HCT116 (cell line): ENCODE results near the gene GLRX. TPM values are rescaled to one million over a fixed set of nuclear protein-coding genes. Genes with fewer than 3 reads are reported as not detected.

Source experiments
- ATAC-seq: fragments of 200-7000 bp; cut with Tn5 transposase; 2 replicates; pipeline ENCODE4 v1.9.1; 2020; ENCODE audit warnings: mild to moderate bottlenecking, moderate library complexity
- BruUV-seq: library from RNA; stranded (reverse); fragments of 400-500 nt; replicated peaks from 2 replicates; lab custom pipeline; 2021; lab: Mats Ljungman, UMichigan
- CTCF ChIA-PET: fragments of 300-600 bp; sonication (Branson Sonifier 250); formaldehyde crosslinking; loops from one replicate; lab custom pipeline; 2021; ENCODE audit warnings: antibody characterized with exemption; lab: Charles Lee
- POLR2A ChIA-PET: fragments of 300-600, 350-600 bp; sonication (Branson Sonifier 250); formaldehyde crosslinking; loops from one replicate; lab custom pipeline; 2021; ENCODE audit warnings: antibody characterized with exemption; lab: Charles Lee
- RAD21 ChIA-PET, 2 experiments: fragments of 300-600 bp; sonication (Branson Sonifier 250); formaldehyde crosslinking; loops; one replicate each; lab custom pipeline; 2023; ENCODE audit warnings: low total read pairs in 2 of 2; ENCODE audit not compliant: uncharacterized antibody in 2 of 2, unreplicated experiment in 2 of 2, low non-redundant PET in 1 of 2; lab: Charles Lee
- DNase-seq: peaks from one replicate; pipeline ENCODE4 v3.0.0-alpha.2; 2010; ENCODE audit warnings: low read depth, low spot score
- H2AFZ ChIP-seq: fragments of 200-600 bp; shearing (Covaris generic), sonication (generic); 2 replicates; pipeline ENCODE4 v1.6.1; 2017; ENCODE audit warnings: low read depth, mixed run types, mixed read lengths, antibody characterized with exemption, low read length; ENCODE audit not compliant: poor library complexity, severe bottlenecking
- H3K27ac ChIP-seq: 2 replicates; pipeline ENCODE4 v1.5.1; 2012; ENCODE audit warnings: low read depth, low read length
- H3K27me3 ChIP-seq: fragments of 200-600 bp; sonication (generic); 2 replicates; pipeline ENCODE4 v1.6.1; 2016; ENCODE audit warnings: mixed run types, low read length, mixed read lengths; ENCODE audit not compliant: insufficient read depth
- H3K36me3 ChIP-seq, 2 experiments: fragments of 200-500 bp in 1 of 2; fragments of 200-600 bp in 1 of 2; sonication (Bioruptor generic) in 1 of 2; sonication (generic) in 1 of 2; 2 replicates each; pipeline versions ENCODE4 v1.5.1 to v1.6.1; 2014 to 2016; ENCODE audit warnings: low read length in 2 of 2, inconsistent platforms in 1 of 2, mixed read lengths in 1 of 2, mixed run types in 1 of 2; ENCODE audit not compliant: insufficient read depth in 2 of 2, control insufficient read depth in 1 of 2
- H3K4me1 ChIP-seq, 2 experiments: fragments of 200-600 bp in 1 of 2; sonication (generic) in 1 of 2; 2 replicates each; pipeline versions ENCODE4 v1.5.1 to v1.6.1; 2012 to 2017; ENCODE audit warnings: low read length in 2 of 2, inconsistent platforms in 1 of 2, mild to moderate bottlenecking in 1 of 2, mixed read lengths in 1 of 2, mixed run types in 1 of 2, moderate library complexity in 1 of 2; ENCODE audit not compliant: insufficient read depth in 2 of 2, control insufficient read depth in 1 of 2
- H3K4me2 ChIP-seq: fragments of 200-600 bp; sonication (generic); 2 replicates; pipeline ENCODE4 v1.6.1; 2017; ENCODE audit warnings: mixed run types, low read length, mixed read lengths
- H3K4me3 ChIP-seq, 2 experiments: fragments of 200-600 bp in 1 of 2; sonication (generic) in 1 of 2; replicated peaks in 1 of 2; 2 replicates each; pipeline ENCODE4 v1.5.1; 2011 to 2016; ENCODE audit warnings: low read length in 2 of 2, control low read depth in 1 of 2, low read depth in 1 of 2, mild to moderate bottlenecking in 1 of 2, mixed read lengths in 1 of 2, mixed run types in 1 of 2
- H3K79me2 ChIP-seq: fragments of 200-600 bp; sonication (generic); 2 replicates; pipeline ENCODE4 v1.6.1; 2017; ENCODE audit warnings: mild to moderate bottlenecking, mixed run types, low read length, moderate library complexity, mixed read lengths; ENCODE audit not compliant: insufficient read depth
- H3K9ac ChIP-seq: fragments of 200-600 bp; sonication (generic); 2 replicates; pipeline ENCODE4 v1.6.1; 2016; ENCODE audit warnings: low read length, mixed read lengths
- H3K9me2 ChIP-seq: fragments of 200-600 bp; sonication (generic), shearing (Covaris generic); 2 replicates; pipeline ENCODE4 v1.6.1; 2017; ENCODE audit warnings: mixed run types, mild to moderate bottlenecking, moderate library complexity; ENCODE audit not compliant: insufficient read depth
- H3K9me3 ChIP-seq, 2 experiments: fragments of 200-500 bp in 1 of 2; fragments of 200-600 bp in 1 of 2; sonication (Bioruptor generic) in 1 of 2; sonication (generic) in 1 of 2; 2 replicates each; pipeline ENCODE4 v1.6.1; 2014 to 2017; ENCODE audit warnings: low read length in 2 of 2, mixed read lengths in 2 of 2, inconsistent platforms in 1 of 2, low read depth in 1 of 2, mild to moderate bottlenecking in 1 of 2, mixed run types in 1 of 2, moderate library complexity in 1 of 2; ENCODE audit not compliant: control insufficient read depth in 1 of 2, insufficient read depth in 1 of 2
- H4K20me1 ChIP-seq: fragments of 200-600 bp; sonication (generic), shearing (Covaris generic); 2 replicates; pipeline ENCODE4 v1.6.1; 2017; ENCODE audit warnings: mixed run types, mild to moderate bottlenecking, moderate library complexity; ENCODE audit not compliant: insufficient read depth
- ATF3 ChIP-seq: IDR thresholded peaks from 2 replicates; pipeline ENCODE4 v1.6.1; 2012
- CBX3 ChIP-seq: IDR thresholded peaks from 2 replicates; pipeline ENCODE4 v1.6.1; 2012; ENCODE audit warnings: low read depth
- CEBPB ChIP-seq: IDR thresholded peaks from 2 replicates; pipeline ENCODE4 v1.6.1; 2012; ENCODE audit warnings: low read depth
- EGR1 ChIP-seq: IDR thresholded peaks from 2 replicates; pipeline ENCODE4 v1.6.1; 2012; ENCODE audit warnings: low read depth
- EZH2phosphoT487 ChIP-seq: fragments of 200-600 bp; IDR thresholded peaks from 2 replicates; pipeline ENCODE4 v1.6.1; 2018; ENCODE audit warnings: antibody characterized with exemption, borderline replicate concordance
- FOSL1 ChIP-seq: IDR thresholded peaks from 2 replicates; pipeline ENCODE4 v1.6.1; 2012; ENCODE audit warnings: low read depth
- MAX ChIP-seq: IDR thresholded peaks from 2 replicates; pipeline ENCODE4 v1.6.1; 2012
- POLR2A ChIP-seq: IDR thresholded peaks from 2 replicates; pipeline ENCODE4 v1.7.0; 2011; ENCODE audit warnings: borderline replicate concordance; ENCODE audit not compliant: insufficient read depth, insufficient read length; ENCODE audit errors: extremely low read depth
- RAD21 ChIP-seq: IDR thresholded peaks from 2 replicates; pipeline ENCODE4 v1.6.1; 2012; ENCODE audit warnings: low read depth, mild to moderate bottlenecking
- SP1 ChIP-seq: IDR thresholded peaks from 2 replicates; pipeline ENCODE4 v1.6.1; 2012; ENCODE audit warnings: low read depth
- SRF ChIP-seq: IDR thresholded peaks from 2 replicates; pipeline ENCODE4 v1.6.1; 2012; ENCODE audit warnings: low read depth
- TCF7L2 ChIP-seq: IDR thresholded peaks from 2 replicates; pipeline ENCODE4 v1.7.0; 2011; ENCODE audit warnings: borderline replicate concordance, inconsistent platforms; ENCODE audit not compliant: insufficient read depth, insufficient read length; ENCODE audit errors: extremely low read depth
- YY1 ChIP-seq: IDR thresholded peaks from 2 replicates; pipeline ENCODE4 v1.6.1; 2011; ENCODE audit warnings: low read length, low read depth, moderate library complexity, mild to moderate bottlenecking; ENCODE audit not compliant: insufficient replicate concordance; ENCODE audit errors: extremely low read depth
- ZBTB33 ChIP-seq: IDR thresholded peaks from 2 replicates; pipeline ENCODE4 v1.6.1; 2011; ENCODE audit warnings: mild to moderate bottlenecking, low read length, moderate library complexity; ENCODE audit not compliant: insufficient replicate concordance; ENCODE audit errors: extremely low read depth
- ZFX ChIP-seq: fragments of 450-650 bp; IDR thresholded peaks from 2 replicates; pipeline ENCODE4 v1.6.1; 2017
- ZNF274 ChIP-seq: fragments of 200-500 bp; sonication (Bioruptor generic); IDR thresholded peaks from 2 replicates; pipeline ENCODE4 v1.6.1; 2014; ENCODE audit warnings: mild to moderate bottlenecking, low read depth, low read length, inconsistent platforms
- intact Hi-C: fragments of 100-400 bp; cut with micrococcal nuclease; formaldehyde crosslinking; loops from 2 replicates; pipeline ENCODE4 v1.10.0; 2022
- total RNA-seq: library from RNA; stranded (reverse); gene quantifications from one replicate; pipeline ENCODE4 v1.2.1, GENCODE V29; 2021; ENCODE audit not compliant: unreplicated experiment

The GLRX gene
- total RNA-seq, 1 experiment from 2014 or later: 29.3 TPM

GRCh38 chr5:95843733-95844223, 21.3 kb upstream of the GLRX start:
- Histone ChIP-seq H3K27ac (no peak overlapping the region), H2AFZ (no peak overlapping the region), H3K9me2 (no peaks in the 10 kb centered on the region), H3K27me3 (no peaks in the 10 kb centered on the region), H3K36me3 (no peaks in the 10 kb centered on the region), H3K4me3 (no peak overlapping the region), H3K4me2 (no peak overlapping the region), H3K9ac (no peak overlapping the region), H3K9me3 (no peaks in the 10 kb centered on the region), H3K4me1 (0 out of 4 replicates have a peak, but pooled peaks cover 0 to 5% of the 10 kb centered on the region in 2 experiments), H4K20me1 (no peaks in the 10 kb centered on the region), H3K79me2 (no peaks in the 10 kb centered on the region)
- intact Hi-C loops: loop anchor here (10.0 kb wide), 1 partner anchor 559 kb away; the partner anchor contains the start of gene MCTP1
- DNase-seq (no peak), ATAC-seq (no peak)
- POLR2A ChIA-PET: interaction anchor here (0.7 kb wide), 2 partner anchors 99 to 127 kb away, joined by 3 to 4 read pairs; no protein-coding TSS in a partner anchor
- RAD21 ChIA-PET: interaction anchor here in 1 of 2 experiments (1.6 kb wide), 1 partner anchor 197 kb away, joined by 3 read pairs; the partner anchor contains the start of gene RFESD
- CTCF ChIA-PET: interaction anchor here (0.9 to 4.3 kb wide), 3 partner anchors 13 to 200 kb away, joined by 3 to 30 read pairs (median 3); no protein-coding TSS in a partner anchor
- no peak for TF ChIP-seq TCF7L2
- no peak for TF ChIP-seq POLR2A
- no peak for TF ChIP-seq RAD21
- no peak for TF ChIP-seq EGR1
- no peak for TF ChIP-seq FOSL1
- TF ChIP-seq ATF3: no peak
- no peak for TF ChIP-seq ZFX
- TF ChIP-seq MAX: no peak
- no peak for TF ChIP-seq CBX3
- TF ChIP-seq ZNF274: no peak
- TF ChIP-seq YY1: no peak
- no peak for TF ChIP-seq SRF
- TF ChIP-seq SP1: no peak
- no peak for TF ChIP-seq CEBPB
- no peak for TF ChIP-seq EZH2phosphoT487
- no peak for TF ChIP-seq ZBTB33
- no TSS peak for BruUV-seq
